ENCODE measurements around the gene KCNK18.
A peak's percentile ranks its signal among the peaks of the same experiment; 100 is the strongest.
"Not testable (repeated sequence)": the region's sequence is repeated elsewhere in the genome, so short reads cannot be mapped to it uniquely, and the experiment has no call there.

Gene KCNK18

GRCh38 chr10:117222976-117223692 lies 25.8 kb downstream of the KCNK18 start:
- DNase-seq, result no peak

GRCh38 chr10:117223693-117224430 lies 26.6 kb downstream of the KCNK18 start:
- DNase-seq, result no peak

- DNase-seq, result no peak
These were observed 27.6 kb downstream of the KCNK18 start for GRCh38 chr10:117224881-117225280.

- DNase-seq, result peak; percentile 80
These were observed 29.6 kb downstream of the KCNK18 start for GRCh38 chr10:117226813-117227451.

GRCh38 chr10:117228210-117228609 lies 30.9 kb downstream of the KCNK18 start:
- no peak for DNase-seq

GRCh38 chr10:117230107-117230506 lies 32.8 kb downstream of the KCNK18 start:
- DNase-seq, result not testable (repeated sequence)

- peak; percentile 50 to 72 (median 64) for DNase-seq
These were observed 40.2 kb downstream of the KCNK18 start for GRCh38 chr10:117237401-117237991.

- DNase-seq, result no peak
These were observed 41.8 kb downstream of the KCNK18 start for GRCh38 chr10:117239051-117239450.

GRCh38 chr10:117239721-117240620 lies 42.7 kb downstream of the KCNK18 start:
- no peak for DNase-seq

GRCh38 chr10:117240621-117241529 lies 43.6 kb downstream of the KCNK18 start, which contains the start of gene SLC18A2:
Gene SLC18A2 (plus strand): TSS chr10:117241114. CDS start chr10:117241694, 580 bp downstream.
- no peak for DNase-seq

- peak in 2 of 3 donors; percentile 10 to 25 for DNase-seq
These were observed 44.5 kb downstream of the KCNK18 start for GRCh38 chr10:117241541-117242462.

- DNase-seq, result no peak
These were observed 45.2 kb downstream of the KCNK18 start for GRCh38 chr10:117242463-117242832.

GRCh38 chr10:117246997-117247671 lies 49.8 kb downstream of the KCNK18 start:
- DNase-seq, result no peak

GRCh38 chr10:117248750-117249465 lies 51.6 kb downstream of the KCNK18 start:
- DNase-seq, result no peak

- no peak for DNase-seq
These were observed 52.3 kb downstream of the KCNK18 start for GRCh38 chr10:117249493-117250093.

- DNase-seq, result no peak
These were observed 53.1 kb downstream of the KCNK18 start for GRCh38 chr10:117250411-117250810.

GRCh38 chr10:117253908-117254307 lies 56.6 kb downstream of the KCNK18 start:
- no peak for DNase-seq

GRCh38 chr10:117254338-117254737 lies 57.0 kb downstream of the KCNK18 start:
- DNase-seq, result no peak
